Endothelial cell of umbilical vein (primary cell): Measurements from ENCODE around the gene MZB1. TPM values are rescaled to one million over a fixed set of nuclear protein-coding genes. Genes with fewer than 3 reads are reported as not detected.

Source experiments
- BruUV-seq: library from RNA; stranded (reverse); fragments of 400-500 nt; replicated peaks from 2 replicates; lab custom pipeline; 2021; lab: Mats Ljungman, UMichigan
- CTCF ChIA-PET: fragments of 300-600, 350-600 bp; sonication (Branson Sonifier 250); formaldehyde crosslinking; loops from one replicate; lab custom pipeline; 2021; ENCODE audit warnings: antibody characterized with exemption, inconsistent platforms; lab: Charles Lee
- POLR2A ChIA-PET: fragments of 300-600, 350-600 bp; sonication (Branson Sonifier 250); formaldehyde crosslinking; loops from one replicate; lab custom pipeline; 2021; ENCODE audit warnings: antibody characterized with exemption, inconsistent platforms; lab: Charles Lee
- DNase-seq: peaks from one replicate; pipeline ENCODE4 v3.0.0-alpha.2; 2011; ENCODE audit warnings: low read depth, low spot score
- FAIRE-seq: peaks from 2 replicates; lab custom pipeline; 2011; peaks lifted over from hg19 to GRCh38; lab: Jason Lieb, UNC
- H2AFZ ChIP-seq: 2 replicates; pipeline ENCODE4 v1.6.0; 2012; ENCODE audit warnings: low read depth, low read length, control low read depth, inconsistent platforms
- H3K27ac ChIP-seq: 2 replicates; pipeline ENCODE4 v1.5.1; 2011; ENCODE audit warnings: low read depth, mild to moderate bottlenecking, control low read depth, low read length, moderate library complexity; ENCODE audit not compliant: insufficient read depth
- H3K27me3 ChIP-seq, 2 experiments: 2 replicates each; pipeline versions ENCODE4 v1.6.0 to v1.6.1; 2011; ENCODE audit warnings: low read length in 2 of 2, mixed read lengths in 1 of 2; ENCODE audit not compliant: control insufficient read depth in 2 of 2, insufficient read depth in 2 of 2
- H3K36me3 ChIP-seq, 2 experiments: 2 replicates in 1 of 2; 3 replicates in 1 of 2; pipeline ENCODE4 v1.5.1; 2011; ENCODE audit warnings: low read length in 2 of 2, mild to moderate bottlenecking in 1 of 2, moderate library complexity in 1 of 2; ENCODE audit not compliant: control insufficient read depth in 2 of 2, insufficient read depth in 2 of 2; ENCODE audit errors: extremely low read depth in 1 of 2
- H3K4me1 ChIP-seq: 3 replicates; pipeline ENCODE4 v1.5.1; 2011; ENCODE audit warnings: mild to moderate bottlenecking, low read length; ENCODE audit not compliant: control insufficient read depth, insufficient read depth; ENCODE audit errors: extremely low read depth
- H3K4me2 ChIP-seq: 2 replicates; pipeline ENCODE4 v1.6.1; 2011; ENCODE audit warnings: low read length, control low read depth, mixed read lengths; ENCODE audit not compliant: insufficient read depth
- H3K4me3 ChIP-seq, 3 experiments: fragments of 200-600 bp in 1 of 3; sonication (generic), shearing (Covaris generic) in 1 of 3; replicated peaks in 1 of 3; 2 replicates each; pipeline ENCODE4 v1.5.1; 2011 to 2016; ENCODE audit warnings: control low read depth in 3 of 3, low read length in 3 of 3, mild to moderate bottlenecking in 2 of 3, inconsistent platforms in 1 of 3, low read depth in 1 of 3, moderate library complexity in 1 of 3; ENCODE audit not compliant: insufficient read depth in 1 of 3
- H3K79me2 ChIP-seq: 2 replicates; pipeline ENCODE4 v1.6.0; 2012; ENCODE audit warnings: low read length, inconsistent platforms; ENCODE audit not compliant: control insufficient read depth, insufficient read depth
- H3K9ac ChIP-seq: replicated peaks from 2 replicates; pipeline ENCODE3; 2011; ENCODE audit warnings: low read length, control low read depth; ENCODE audit not compliant: insufficient read depth; ENCODE audit errors: extremely low read depth
- H3K9me1 ChIP-seq: replicated peaks from 3 replicates; pipeline ENCODE4 v1.6.0; 2011; ENCODE audit warnings: mild to moderate bottlenecking, low read length; ENCODE audit not compliant: control insufficient read depth, insufficient read depth; ENCODE audit errors: extremely low read depth
- H3K9me3 ChIP-seq: replicated peaks from 2 replicates; pipeline ENCODE4 v1.5.1; 2012; ENCODE audit warnings: low read length, inconsistent platforms; ENCODE audit not compliant: control insufficient read depth, insufficient read depth
- H4K20me1 ChIP-seq: replicated peaks from 2 replicates; pipeline ENCODE3; 2011; ENCODE audit warnings: mild to moderate bottlenecking, low read length; ENCODE audit not compliant: control insufficient read depth, insufficient read depth; ENCODE audit errors: extremely low read depth
- CTCF ChIP-seq, 2 donors: IDR thresholded peaks; 1 replicate in 1 of 2; 2 replicates in 1 of 2; pipeline ENCODE4 v1.5.1; 2011; ENCODE audit warnings: low read length in 2 of 2, mild to moderate bottlenecking in 2 of 2, moderate library complexity in 2 of 2, control low read depth in 1 of 2, inconsistent platforms in 1 of 2, low read depth in 1 of 2; ENCODE audit not compliant: insufficient read depth in 1 of 2; ENCODE audit errors: extremely low read depth in 1 of 2
- EZH2 ChIP-seq: IDR thresholded peaks from 2 replicates; pipeline ENCODE4 v1.6.1; 2012; ENCODE audit warnings: borderline replicate concordance, low read depth, mild to moderate bottlenecking, moderate library complexity, low read length, inconsistent platforms; ENCODE audit not compliant: severe bottlenecking
- FOS ChIP-seq: IDR thresholded peaks from 2 replicates; pipeline ENCODE4 v1.6.1; 2011; ENCODE audit warnings: mild to moderate bottlenecking, low read length, moderate library complexity, borderline replicate concordance; ENCODE audit not compliant: insufficient read depth
- GATA2 ChIP-seq: IDR thresholded peaks from 2 replicates; pipeline ENCODE4 v1.7.0; 2011; ENCODE audit warnings: low read depth, mild to moderate bottlenecking, moderate library complexity, mixed read lengths, low read length; ENCODE audit not compliant: insufficient read length, insufficient read depth
- JUN ChIP-seq: IDR thresholded peaks from 2 replicates; pipeline ENCODE4 v1.6.1; 2011; ENCODE audit warnings: borderline replicate concordance, low read depth; ENCODE audit not compliant: insufficient read length, insufficient read depth
- MAX ChIP-seq: IDR thresholded peaks from 2 replicates; pipeline ENCODE4 v1.6.1; 2011; ENCODE audit not compliant: insufficient read depth, insufficient read length
- MYC ChIP-seq: IDR thresholded peaks from one replicate; pipeline ENCODE4 v1.6.1; 2011; ENCODE audit warnings: mild to moderate bottlenecking, low read depth, low read length
- POLR2A ChIP-seq: IDR thresholded peaks from 2 replicates; pipeline ENCODE4 v1.6.1; 2012; ENCODE audit warnings: low read depth, mild to moderate bottlenecking, control low read depth, low read length
- POLR2AphosphoS5 ChIP-seq: IDR thresholded peaks from 2 replicates; pipeline ENCODE4 v1.6.1; 2012; ENCODE audit warnings: low read depth, mild to moderate bottlenecking, control low read depth, low read length, moderate library complexity; ENCODE audit not compliant: insufficient read depth
- dilution Hi-C: fragments of 300-500 bp; cut with MboI; formaldehyde crosslinking; loops from one replicate; pipeline ENCODE4 v1.15.0; 2019; ENCODE audit warnings: low sequenced_read_pairs; ENCODE audit not compliant: extremely low pct_ligation_motif_present
- intact Hi-C: fragments of 100-400 bp; cut with micrococcal nuclease; formaldehyde crosslinking; loops from one replicate; pipeline ENCODE4 v1.10.0; 2022
- polyA plus RNA-seq, 4 experiments: library from polyadenylated mRNA; depleted of rRNA in 3 of 4; stranded (reverse) in 3 of 4; unstranded in 1 of 4; fragments of >200 nt; gene quantifications; 2 replicates each; pipeline versions ENCODE4 v1.2.1 to v1.2.3, GENCODE V29; 2011 to 2012; ENCODE audit warnings: missing spikeins in 1 of 4
- total RNA-seq: library from RNA; stranded (reverse); gene quantifications from 2 replicates; pipeline ENCODE4 v1.2.3, GENCODE V29; 2021

Gene MZB1
- total and polyA plus RNA-seq, 2 donors (not counting 3 experiments of a cell fraction or from before 2014, with no cell fraction given), result not detected

- intact Hi-C loops (no loop called here), dilution Hi-C loops (loop anchor here (10.0 kb wide), 1 partner anchor 114 kb away; no protein-coding TSS in a partner anchor)
- Histone ChIP-seq H3K27ac (no peak overlapping the region), H4K20me1 (no peaks in the 10 kb centered on the region), H3K4me1 (no peaks in the 10 kb centered on the region), H3K9ac (no peak overlapping the region), H3K9me1 (no peaks in the 10 kb centered on the region), H3K4me3 (no peak overlapping the region), H3K9me3 (no peaks in the 10 kb centered on the region), H3K36me3 (peaks cover 2 to 7% of the 10 kb centered on the region in 2 experiments), H2AFZ (no peak overlapping the region), H3K79me2 (no peaks in the 10 kb centered on the region), H3K27me3 (no peaks in the 10 kb centered on the region), H3K4me2 (no peak overlapping the region)
- FAIRE-seq, result no peak
- ChIA-PET POLR2A (interaction anchor here (0.5 kb wide), 1 partner anchor 110 kb away, joined by 3 read pairs; no protein-coding TSS in a partner anchor), CTCF (interaction anchor here (0.8 to 2.4 kb wide), 4 partner anchors 9 to 102 kb away, joined by 3 to 7 read pairs (median 5); no protein-coding TSS in a partner anchor)
- BruUV-seq, result no TSS peak
- no peak for TF ChIP-seq POLR2AphosphoS5
- TF ChIP-seq POLR2A, result no peak
- TF ChIP-seq EZH2, result no peak
- TF ChIP-seq GATA2, result no peak
- no peak for TF ChIP-seq FOS
- TF ChIP-seq MYC, result no peak
- no peak for TF ChIP-seq MAX
- TF ChIP-seq JUN, result no peak
- no peak for TF ChIP-seq CTCF (IDR thresholded peaks at IDR 0.05; ENCODE audit: extremely low read depth in 1 of 2, insufficient read depth in 1 of 2, low read depth in 1 of 2, low read length in 2 of 2)
- DNase-seq, result no peak
Observed at GRCh38 chr5:139410993-139411828, 21.5 kb upstream of the MZB1 start.
